Activated naive CD4-positive, alpha-beta T cell treated with anti-CD3 and anti-CD28 coated beads, Interleukin-2, amount 50 U/mL, for 16 hours (primary cell): ENCODE data around the gene BST1.

Experiments used
- DNase-seq: peaks from one replicate; pipeline ENCODE4 v3.0.0-alpha.2; 2020

The BST1 gene, protein sequence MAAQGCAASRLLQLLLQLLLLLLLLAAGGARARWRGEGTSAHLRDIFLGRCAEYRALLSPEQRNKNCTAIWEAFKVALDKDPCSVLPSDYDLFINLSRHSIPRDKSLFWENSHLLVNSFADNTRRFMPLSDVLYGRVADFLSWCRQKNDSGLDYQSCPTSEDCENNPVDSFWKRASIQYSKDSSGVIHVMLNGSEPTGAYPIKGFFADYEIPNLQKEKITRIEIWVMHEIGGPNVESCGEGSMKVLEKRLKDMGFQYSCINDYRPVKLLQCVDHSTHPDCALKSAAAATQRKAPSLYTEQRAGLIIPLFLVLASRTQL

GRCh38 chr4:15702941-15703403, at the start of gene BST1:
Gene BST1, plus strand, starts transcription at chr4:15703065. Its CDS starts 80 bp downstream, at chr4:15703145.
- peak; percentile 60 for DNase-seq

- DNase-seq, result no peak
These were observed 49.4 kb upstream of the BST1 start for GRCh38 chr4:15653420-15653819.

DNA sequence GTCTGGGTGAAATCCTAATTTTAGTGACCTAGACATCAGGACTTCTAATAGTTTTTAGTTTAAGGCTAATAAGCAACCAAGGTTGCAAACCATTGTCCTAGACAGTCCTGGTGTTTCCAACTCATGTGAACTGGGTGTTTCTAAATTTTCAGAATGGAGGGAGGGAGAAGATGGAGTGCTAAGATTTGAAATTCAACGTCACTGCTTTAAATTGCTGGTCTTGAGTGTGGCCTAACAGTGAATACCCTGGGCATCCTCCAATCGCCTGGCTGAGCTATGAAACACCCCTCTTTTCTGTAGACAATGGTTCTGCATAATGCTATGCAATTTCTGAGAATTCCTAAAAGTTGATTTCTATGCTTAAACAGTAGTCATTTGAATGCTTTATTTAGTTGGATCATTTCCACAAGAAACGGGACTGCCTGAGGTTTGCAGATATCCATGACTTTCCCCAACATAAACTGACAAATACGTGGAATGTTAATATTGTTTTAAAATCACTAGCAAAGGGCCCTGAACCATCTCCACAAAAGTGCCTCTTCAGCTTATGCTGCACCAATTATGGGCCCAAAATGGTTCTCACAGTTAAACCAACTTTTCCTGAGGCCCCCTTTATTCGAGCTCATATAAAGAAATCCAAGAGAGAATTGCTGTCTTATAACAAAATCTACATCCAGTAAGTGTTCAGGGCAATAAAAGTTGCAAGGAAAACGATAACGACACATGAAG, 48.8 kb upstream of the BST1 start:
- no peak for DNase-seq

GRCh38 chr4:15654593-15655222, 48.2 kb upstream of the BST1 start:
- peak; percentile 39 for DNase-seq

DNA sequence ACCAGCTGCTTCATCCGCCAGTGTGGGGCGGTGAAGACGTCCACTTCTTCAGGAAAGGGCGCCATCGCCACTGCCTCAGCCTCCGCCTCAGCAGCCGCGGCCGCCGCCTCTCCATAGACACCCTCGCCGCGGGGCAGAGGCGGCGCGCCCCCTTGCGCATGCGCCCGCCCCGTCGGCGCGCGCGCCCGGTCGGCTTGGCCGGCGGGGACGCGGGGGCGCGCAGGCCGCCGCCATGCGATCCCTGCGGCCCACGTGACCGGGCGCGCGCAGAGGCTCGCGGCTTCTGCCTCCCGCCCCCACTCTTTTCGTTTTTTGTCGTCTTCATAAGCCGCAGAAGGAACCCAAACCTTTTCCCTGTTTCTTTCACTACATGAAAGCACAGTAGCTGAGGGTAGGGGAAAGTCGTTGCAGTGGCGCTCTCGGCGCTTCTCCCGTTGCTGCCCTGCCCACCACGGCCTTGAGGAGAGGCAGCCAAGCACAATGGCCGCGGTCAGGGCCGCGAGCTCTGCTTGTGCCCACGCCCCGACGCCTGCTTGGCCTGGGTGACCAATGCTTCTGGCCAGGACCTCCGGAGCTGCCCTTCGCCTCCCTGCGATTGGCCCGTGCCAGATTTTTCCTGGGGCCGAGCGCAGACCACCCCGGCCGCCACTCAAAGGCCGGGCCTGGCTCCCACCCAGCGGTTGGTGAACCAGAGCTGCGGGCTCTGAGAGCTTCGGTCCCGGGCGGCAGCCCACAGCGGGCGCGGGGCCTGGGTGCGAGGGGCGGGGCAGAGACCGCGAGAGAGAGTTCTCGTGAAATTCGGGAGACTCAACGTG, 47.4 kb upstream of the BST1 start, which contains the start of gene FBXL5:
Gene FBXL5 (minus strand): TSS at position 135 of the 815 bp plus-strand sequence. CDS start 70 bp downstream, at position 65.
- DNase-seq, result peak; percentile 85

DNA sequence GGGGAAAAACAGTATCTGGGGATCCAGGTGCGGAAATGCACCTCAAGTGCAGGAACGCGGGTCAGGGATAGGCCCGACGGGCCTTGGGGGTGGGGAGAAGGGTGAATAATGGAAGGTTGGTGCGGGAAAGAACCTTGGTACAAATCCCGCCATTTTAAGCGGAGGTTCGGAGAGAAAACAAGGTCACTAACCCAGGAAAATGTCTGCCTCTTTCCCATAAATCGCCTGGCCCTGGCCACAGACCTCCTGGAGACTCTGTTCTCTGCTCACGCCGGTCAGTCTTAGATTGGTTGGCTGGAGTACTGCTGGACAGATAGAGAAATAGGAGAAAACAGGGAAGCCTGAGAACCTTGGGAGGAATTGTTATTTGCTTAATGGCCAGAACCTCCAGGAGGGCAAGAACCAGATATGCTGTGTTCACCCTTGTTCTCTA, 46.8 kb upstream of the BST1 start:
- no peak for DNase-seq

DNA sequence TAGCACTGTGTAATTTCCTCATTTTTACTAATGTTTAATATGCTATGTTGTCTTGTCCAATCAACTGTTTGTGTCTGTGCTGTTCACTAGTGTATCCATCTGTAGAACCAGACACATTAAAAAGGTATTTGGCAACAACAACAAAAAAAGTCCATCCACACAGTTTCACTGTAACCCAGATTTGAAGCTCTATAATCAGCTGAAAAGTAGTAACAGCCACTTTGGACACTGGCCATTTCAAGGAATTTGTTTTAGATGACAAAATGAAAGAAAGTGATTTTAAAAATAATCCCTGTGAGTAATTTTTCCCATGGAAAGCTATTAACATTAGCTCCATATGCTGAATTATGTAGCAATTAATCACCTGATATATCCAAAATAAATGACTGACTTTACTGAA, 45.5 kb upstream of the BST1 start:
- no peak for DNase-seq

DNA sequence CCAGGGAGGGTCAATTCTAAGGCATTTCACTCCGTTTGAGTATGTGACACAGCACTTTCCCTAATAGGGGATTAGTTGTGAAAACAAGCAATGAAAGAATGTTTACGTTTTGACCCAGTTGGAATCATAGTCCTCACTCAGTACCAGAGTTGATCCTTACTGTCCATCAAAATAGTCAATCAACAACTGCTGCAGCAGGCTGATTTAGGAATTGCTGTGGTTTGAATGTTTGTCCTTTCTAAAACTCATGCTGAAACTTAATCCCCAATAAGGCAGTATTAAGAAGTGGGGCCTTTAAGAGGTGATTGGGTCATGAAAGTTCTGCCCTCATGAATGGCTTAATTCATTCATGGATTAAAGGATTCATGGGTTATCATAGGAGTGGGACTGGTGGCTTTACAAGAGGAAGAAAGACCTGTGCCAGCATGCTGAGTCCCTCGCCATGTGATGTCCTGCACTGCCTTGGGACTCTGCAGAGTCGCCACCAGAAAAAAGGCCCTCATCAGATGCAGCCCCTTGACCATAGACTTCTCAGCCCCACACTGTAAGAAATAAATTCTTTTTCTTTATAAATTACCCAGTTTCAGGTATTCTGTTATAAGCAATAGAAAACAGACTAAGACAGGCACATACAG, 44.6 kb upstream of the BST1 start:
- no peak for DNase-seq

GRCh38 chr4:15658781-15659180, 44.1 kb upstream of the BST1 start:
- DNase-seq, result no peak

- DNase-seq, result no peak
These were observed 42.9 kb upstream of the BST1 start for GRCh38 chr4:15659768-15660570.

- no peak for DNase-seq
These were observed 37.0 kb upstream of the BST1 start for GRCh38 chr4:15665753-15666365.

DNA sequence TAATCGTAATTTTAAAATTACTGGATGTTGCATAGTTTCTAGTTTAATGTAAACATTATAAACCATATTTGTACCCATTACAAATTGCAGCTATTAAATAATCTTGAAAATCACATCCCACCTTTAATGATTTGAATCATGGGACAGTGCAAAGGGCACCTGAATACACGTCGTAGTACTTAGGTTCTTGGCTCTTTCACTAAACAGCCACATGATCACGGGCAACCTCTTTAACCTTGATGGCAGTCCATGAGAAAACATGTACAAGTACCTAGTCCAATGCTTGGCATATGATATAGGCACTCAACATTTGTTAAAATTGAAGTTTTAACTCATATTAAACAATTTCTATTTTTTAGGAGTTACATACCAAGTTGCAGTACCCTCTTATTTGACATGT, 35.9 kb upstream of the BST1 start:
- DNase-seq, result no peak

- DNase-seq, result no peak
These were observed 34.1 kb upstream of the BST1 start for GRCh38 chr4:15668566-15669435.

DNA sequence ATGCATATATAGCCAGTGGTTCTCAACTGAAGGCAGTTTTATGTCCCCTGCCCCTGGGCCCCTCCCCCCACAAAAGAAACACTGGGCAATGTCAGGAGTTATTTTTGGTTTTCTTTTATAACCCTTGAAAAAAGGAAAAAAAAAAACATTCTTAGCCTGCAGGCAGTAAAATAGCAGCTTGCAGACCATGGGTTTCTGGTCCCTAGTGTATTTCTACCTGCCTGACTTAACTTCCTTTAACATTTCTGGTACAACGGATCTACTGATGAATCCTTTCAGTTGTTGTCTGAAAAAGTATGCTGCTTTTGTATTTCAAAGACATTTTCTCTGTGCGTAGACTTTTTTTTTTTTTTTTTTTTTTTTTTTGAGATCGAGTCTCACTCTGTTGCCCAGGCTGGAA, 32.3 kb upstream of the BST1 start:
- DNase-seq, result no peak

- DNase-seq, result no peak
These were observed 30.8 kb upstream of the BST1 start for GRCh38 chr4:15672101-15672500.

GRCh38 chr4:15673337-15673736, 29.5 kb upstream of the BST1 start:
- no peak for DNase-seq

DNA sequence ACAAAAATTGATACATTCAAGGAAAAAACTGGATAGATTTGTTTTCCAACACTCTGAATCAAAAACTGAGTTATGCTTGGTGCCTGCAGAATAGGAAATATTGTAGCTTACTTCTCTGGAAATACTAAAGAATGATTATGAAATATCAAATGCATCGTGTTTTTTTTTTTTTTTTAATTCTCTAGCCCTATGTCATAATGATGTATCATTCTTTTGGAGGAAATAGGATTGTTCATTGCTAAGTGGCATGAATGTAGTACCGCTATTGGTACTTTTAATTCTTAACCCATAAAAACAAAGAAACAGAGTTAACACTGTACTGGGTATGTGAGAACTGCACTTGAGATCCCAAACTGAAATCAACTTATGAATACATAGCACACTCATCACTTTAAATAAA, 28.8 kb upstream of the BST1 start:
- no peak for DNase-seq

- DNase-seq, result no peak
These were observed 27.9 kb upstream of the BST1 start for GRCh38 chr4:15674926-15675325.

- no peak for DNase-seq
These were observed 27.5 kb upstream of the BST1 start for GRCh38 chr4:15675356-15675755.

DNA sequence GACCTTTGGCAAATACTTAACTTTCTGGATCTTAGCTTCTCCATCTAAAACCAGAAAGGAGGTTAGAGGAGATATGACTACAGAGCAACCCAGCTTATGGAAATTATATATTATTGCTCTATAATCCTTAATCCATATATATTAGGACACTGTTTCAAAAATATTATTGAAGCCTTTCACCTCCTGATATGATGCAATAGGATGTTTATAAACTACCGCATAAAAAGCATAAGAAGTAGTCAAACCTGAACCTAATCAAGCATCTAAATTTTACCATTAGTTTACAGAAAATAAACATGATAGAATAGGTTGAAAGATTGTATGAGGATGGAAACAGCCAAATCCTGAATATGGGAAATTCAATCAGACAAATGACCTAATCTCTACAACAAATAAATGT, 26.8 kb upstream of the BST1 start:
- no peak for DNase-seq
